DND-41 (cell line): Measurements from ENCODE around the gene STK4.

Experiments used
- ATAC-seq: fragments of 200-7000 bp; cut with Tn5 transposase; 3 replicates; pipeline ENCODE4 v1.9.1; 2021; ENCODE audit warnings: low read depth; ENCODE audit not compliant: insufficient read depth
- DNase-seq: peaks from one replicate; pipeline ENCODE4 v3.0.0-alpha.2; 2020
- H2AFZ ChIP-seq: 2 replicates; pipeline ENCODE4 v1.6.0; 2012; ENCODE audit warnings: low read depth, low read length
- H3K27ac ChIP-seq: 2 replicates; pipeline ENCODE4 v1.5.1; 2012; ENCODE audit warnings: low read length, inconsistent platforms
- H3K27me3 ChIP-seq: fragments of 200-600 bp; sonication (generic); 2 replicates; pipeline ENCODE4 v1.6.0; 2012; ENCODE audit warnings: low read length, mild to moderate bottlenecking, inconsistent platforms; ENCODE audit not compliant: insufficient read depth, poor library complexity
- H3K36me3 ChIP-seq: 2 replicates; pipeline ENCODE4 v1.5.1; 2012; ENCODE audit warnings: low read length, inconsistent platforms; ENCODE audit not compliant: insufficient read depth
- H3K4me1 ChIP-seq: 2 replicates; pipeline ENCODE4 v1.5.1; 2012; ENCODE audit warnings: mild to moderate bottlenecking, low read length; ENCODE audit not compliant: insufficient read depth
- H3K4me2 ChIP-seq: 2 replicates; pipeline ENCODE4 v1.6.0; 2012; ENCODE audit warnings: mild to moderate bottlenecking, moderate library complexity, low read length, inconsistent platforms; ENCODE audit not compliant: insufficient read depth
- H3K4me3 ChIP-seq, 2 experiments: fragments of 200-600 bp in 1 of 2; shearing (Covaris generic) in 1 of 2; 2 replicates each; pipeline ENCODE4 v1.5.1; 2012 to 2016; ENCODE audit warnings: inconsistent platforms in 2 of 2, low read length in 2 of 2, mild to moderate bottlenecking in 2 of 2, low read depth in 1 of 2, moderate library complexity in 1 of 2
- H3K79me2 ChIP-seq: 2 replicates; pipeline ENCODE4 v1.6.0; 2012; ENCODE audit warnings: low read length, inconsistent platforms; ENCODE audit not compliant: insufficient read depth
- H3K9ac ChIP-seq: 2 replicates; pipeline ENCODE4 v1.6.0; 2012; ENCODE audit warnings: low read depth, mild to moderate bottlenecking, inconsistent platforms, low read length, moderate library complexity
- H3K9me3 ChIP-seq: 2 replicates; pipeline ENCODE4 v1.5.1; 2012; ENCODE audit warnings: low read length, moderate library complexity, mild to moderate bottlenecking, inconsistent platforms; ENCODE audit not compliant: insufficient read depth, severe bottlenecking
- H4K20me1 ChIP-seq: 2 replicates; pipeline ENCODE4 v1.6.0; 2012; ENCODE audit warnings: low read length; ENCODE audit not compliant: insufficient read depth
- CTCF ChIP-seq: IDR thresholded peaks from 2 replicates; pipeline ENCODE4 v1.5.1; 2012; ENCODE audit warnings: borderline replicate concordance, low read length, moderate library complexity, mild to moderate bottlenecking; ENCODE audit not compliant: poor library complexity, severe bottlenecking; ENCODE audit errors: extremely low read depth
- EZH2 ChIP-seq: IDR thresholded peaks from 3 replicates; pipeline ENCODE4 v1.6.1; 2012; ENCODE audit warnings: borderline replicate concordance, low read depth, mild to moderate bottlenecking, moderate library complexity, low read length, inconsistent platforms; ENCODE audit not compliant: severe bottlenecking

STK4 gene

GRCh38 chr20:44946271-44946852, 19.9 kb upstream of the STK4 start:
- H2AFZ ChIP-seq, result no peak overlapping the region
- H3K4me1 ChIP-seq, result no peaks in the 10 kb centered on the region
- peaks cover 21% of the 10 kb centered on the region for H4K20me1 ChIP-seq
- DNase-seq (no peak), ATAC-seq (no peak)
- TF ChIP-seq EZH2 (no peak), CTCF (no peak)
- no peak overlapping the region for H3K4me3 ChIP-seq
- H3K9me3 ChIP-seq, result no peaks in the 10 kb centered on the region
- H3K36me3 ChIP-seq, result peaks cover 99% of the 10 kb centered on the region
- no peak overlapping the region for H3K4me2 ChIP-seq
- H3K79me2 ChIP-seq, result no peaks in the 10 kb centered on the region; the same call in 1 of the 2 replicates
- H3K27ac ChIP-seq, result no peak overlapping the region
- H3K27me3 ChIP-seq, result no peaks in the 10 kb centered on the region
- H3K9ac ChIP-seq, result no peak overlapping the region

- TF ChIP-seq EZH2 (no peak), CTCF (no peak)
- DNase-seq, result no peak
- no peak overlapping the region for H3K9ac ChIP-seq
- H3K4me3 ChIP-seq, result no peak overlapping the region
- H3K9me3 ChIP-seq, result no peaks in the 10 kb centered on the region
- H3K4me1 ChIP-seq, result no peaks in the 10 kb centered on the region
- no peak overlapping the region for H3K4me2 ChIP-seq
- peaks cover 99% of the 10 kb centered on the region for H3K36me3 ChIP-seq
- H2AFZ ChIP-seq, result no peak overlapping the region
- 0 out of 3 replicates have a peak, but pooled peaks have one; percentile 12 for ATAC-seq
- H3K27ac ChIP-seq, result no peak overlapping the region
- peaks cover 15% of the 10 kb centered on the region; the same call in 1 of the 2 replicates for H4K20me1 ChIP-seq
- H3K27me3 ChIP-seq, result no peaks in the 10 kb centered on the region
- no peaks in the 10 kb centered on the region; the same call in 1 of the 2 replicates for H3K79me2 ChIP-seq
Measured at GRCh38 chr20:44948107-44948506, 18.2 kb upstream of the STK4 start.

GRCh38 chr20:44948513-44948912, 17.8 kb upstream of the STK4 start:
- no peak overlapping the region for H3K27ac ChIP-seq
- TF ChIP-seq CTCF, result no peak
- no peak for TF ChIP-seq EZH2
- H3K9ac ChIP-seq, result no peak overlapping the region
- H3K4me3 ChIP-seq, result no peak overlapping the region
- DNase-seq (no peak), ATAC-seq (no peak)
- H3K36me3 ChIP-seq, result peaks cover 99% of the 10 kb centered on the region
- H3K4me2 ChIP-seq, result no peak overlapping the region
- H2AFZ ChIP-seq, result no peak overlapping the region
- peaks cover 13% of the 10 kb centered on the region; the same call in 1 of the 2 replicates for H4K20me1 ChIP-seq
- H3K79me2 ChIP-seq, result no peaks in the 10 kb centered on the region; the same call in 1 of the 2 replicates
- H3K27me3 ChIP-seq, result no peaks in the 10 kb centered on the region
- H3K4me1 ChIP-seq, result no peaks in the 10 kb centered on the region
- no peaks in the 10 kb centered on the region for H3K9me3 ChIP-seq
